Panc1 (cell line): ENCODE data around the gene SFSWAP. TPM values are rescaled to one million over a fixed set of nuclear protein-coding genes. Genes with fewer than 3 reads are reported as not detected.

Experiments used
- ATAC-seq: fragments of 200-7000 bp; cut with Tn5 transposase; 2 replicates; pipeline ENCODE4 v1.9.1; 2020; ENCODE audit warnings: mild to moderate bottlenecking, moderate library complexity
- BruUV-seq: library from RNA; stranded (reverse); fragments of 400-500 nt; replicated peaks from 2 replicates; lab custom pipeline; 2021; lab: Mats Ljungman, UMichigan
- CTCF ChIA-PET: fragments of 300-600 bp; sonication (Branson Sonifier 250); formaldehyde crosslinking; loops from one replicate; lab custom pipeline; 2022; ENCODE audit warnings: antibody characterized with exemption; lab: Charles Lee
- POLR2A ChIA-PET: fragments of 300-600 bp; sonication (Branson Sonifier 250); formaldehyde crosslinking; loops from one replicate; lab custom pipeline; 2022; ENCODE audit warnings: antibody characterized with exemption; lab: Charles Lee
- DNase-seq: peaks from one replicate; pipeline ENCODE4 v3.0.0-alpha.2; 2010; ENCODE audit warnings: low read depth, low spot score
- H3K27ac ChIP-seq: 2 replicates; pipeline ENCODE4 v1.5.1; 2011; ENCODE audit warnings: mild to moderate bottlenecking, low read length, inconsistent platforms
- H3K27me3 ChIP-seq: fragments of 200-500 bp; sonication (Bioruptor generic); 2 replicates; pipeline ENCODE4 v1.6.0; 2014; ENCODE audit warnings: low read length, inconsistent platforms; ENCODE audit not compliant: control insufficient read depth, insufficient read depth
- H3K36me3 ChIP-seq: fragments of 200-500 bp; sonication (Bioruptor generic); 2 replicates; pipeline ENCODE4 v1.5.1; 2014; ENCODE audit warnings: inconsistent platforms, mild to moderate bottlenecking, low read length, moderate library complexity; ENCODE audit not compliant: control insufficient read depth, insufficient read depth
- H3K4me1 ChIP-seq: 2 replicates; pipeline ENCODE4 v1.5.1; 2011; ENCODE audit warnings: inconsistent platforms, mild to moderate bottlenecking, low read length, moderate library complexity; ENCODE audit not compliant: control insufficient read depth, insufficient read depth
- H3K4me3 ChIP-seq, 2 experiments: 2 replicates each; pipeline ENCODE4 v1.5.1; 2011 to 2012; ENCODE audit warnings: low read depth in 2 of 2, low read length in 2 of 2, mild to moderate bottlenecking in 2 of 2, inconsistent platforms in 1 of 2, moderate library complexity in 1 of 2
- H3K9me3 ChIP-seq: fragments of 200-500 bp; sonication (Bioruptor generic); 2 replicates; pipeline ENCODE4 v1.5.1; 2014; ENCODE audit warnings: low read depth, mild to moderate bottlenecking, inconsistent platforms, low read length, moderate library complexity; ENCODE audit not compliant: control insufficient read depth, insufficient read depth
- CTCF ChIP-seq: fragments of 450-650 bp; IDR thresholded peaks from 2 replicates; pipeline ENCODE4 v1.5.1; 2017; ENCODE audit warnings: mild to moderate bottlenecking
- POLR2AphosphoS5 ChIP-seq: IDR thresholded peaks from 2 replicates; pipeline ENCODE4 v1.6.1; 2012; ENCODE audit warnings: mild to moderate bottlenecking, low read depth, low read length, moderate library complexity
- REST ChIP-seq, 2 experiments: IDR thresholded peaks; 2 replicates each; pipeline ENCODE4 v1.6.1; 2011 to 2012; ENCODE audit warnings: low read depth in 2 of 2, control low read depth in 1 of 2, low read length in 1 of 2, mild to moderate bottlenecking in 1 of 2, moderate library complexity in 1 of 2; ENCODE audit not compliant: insufficient read depth in 1 of 2
- SIN3A ChIP-seq: IDR thresholded peaks from 2 replicates; pipeline ENCODE4 v1.6.1; 2012; ENCODE audit warnings: low read depth, mild to moderate bottlenecking, low read length, moderate library complexity, borderline replicate concordance; ENCODE audit not compliant: insufficient read depth
- TCF7L2 ChIP-seq: IDR thresholded peaks from 2 replicates; pipeline ENCODE4 v1.6.1; 2011; ENCODE audit warnings: mild to moderate bottlenecking, low read depth, low read length, inconsistent platforms
- in situ Hi-C: cut with HindIII; loops from 2 replicates; pipeline ENCODE4 v1.10.0; 2016; ENCODE audit warnings: low sequenced_read_pairs, low pct_unique_long_range_greater_than_20kb
- intact Hi-C: fragments of 100-400 bp; cut with micrococcal nuclease; formaldehyde crosslinking; loops from one replicate; pipeline ENCODE4 v1.10.0; 2022; ENCODE audit not compliant: unreplicated experiment
- total RNA-seq: library from RNA; stranded (reverse); gene quantifications from one replicate; pipeline ENCODE4 v1.2.1, GENCODE V29; 2021; ENCODE audit not compliant: unreplicated experiment

Gene SFSWAP
- total RNA-seq, 1 experiment from 2014 or later = 41.6 TPM

GRCh38 chr12:131690320-131690719 is 20.6 kb upstream of the SFSWAP start:
- Histone ChIP-seq H3K27ac (no peak overlapping the region), H3K4me1 (no peaks in the 10 kb centered on the region), H3K4me3 (no peak overlapping the region), H3K27me3 (no peaks in the 10 kb centered on the region; the same call in 1 of the 2 replicates), H3K36me3 (no peaks in the 10 kb centered on the region), H3K9me3 (no peaks in the 10 kb centered on the region)
- in situ Hi-C loops = no loop called here
- ATAC-seq (no peak), DNase-seq (no peak)
- POLR2A ChIA-PET = no interaction called here
- TF ChIP-seq SIN3A (no peak), REST (IDR thresholded peaks at IDR 0.05; ENCODE audit: insufficient read depth in 1 of 2, low read depth in 2 of 2, low read length in 1 of 2) (no peak), CTCF (no peak), POLR2AphosphoS5 (no peak), TCF7L2 (no peak)
- BruUV-seq = no TSS peak
- CTCF ChIA-PET = no interaction called here
- intact Hi-C loops = no loop called here

DNA sequence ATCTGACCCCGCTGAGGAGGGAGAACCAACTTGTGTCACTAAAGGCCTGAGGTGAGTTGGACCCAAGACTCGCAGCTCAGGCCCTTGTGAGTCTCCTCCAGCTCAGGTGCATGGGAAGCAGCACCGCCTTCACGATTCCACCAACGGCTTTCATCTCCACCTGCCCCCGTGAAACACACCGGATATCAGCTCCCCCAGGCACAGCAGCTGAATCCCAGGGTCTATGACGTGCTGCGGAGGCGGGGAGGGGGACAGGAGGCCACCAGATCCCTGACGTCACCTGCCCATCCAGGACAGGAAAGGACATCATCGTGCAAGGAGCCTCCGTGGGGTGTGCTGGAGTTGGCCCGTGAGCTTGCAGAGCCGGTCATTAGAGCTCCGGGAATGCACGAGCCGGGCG is 18.5 kb upstream of the SFSWAP start:
- intact Hi-C loops = no loop called here

More for the DNA sequence above, 18.5 kb upstream of the SFSWAP start:
- Histone ChIP-seq H3K27ac (no peak overlapping the region), H3K27me3 (no peaks in the 10 kb centered on the region; the same call in 1 of the 2 replicates), H3K4me1 (no peaks in the 10 kb centered on the region), H3K4me3 (no peak overlapping the region), H3K9me3 (no peaks in the 10 kb centered on the region), H3K36me3 (no peaks in the 10 kb centered on the region)
- no peak for TF ChIP-seq POLR2AphosphoS5
- no peak for TF ChIP-seq TCF7L2
- TF ChIP-seq CTCF = no peak
- TF ChIP-seq SIN3A = no peak
- no peak for TF ChIP-seq REST (IDR thresholded peaks at IDR 0.05; ENCODE audit: insufficient read depth in 1 of 2, low read depth in 2 of 2, low read length in 1 of 2)
- BruUV-seq = no TSS peak
- ChIA-PET CTCF (no interaction called here), POLR2A (no interaction called here)
- DNase-seq (no peak), ATAC-seq (no peak)
- in situ Hi-C loops = no loop called here
